Fibroblast of mammary gland (primary cell): Measurements from ENCODE around the gene SPRR2F.

Experiments used
- DNase-seq: peaks from one replicate; pipeline ENCODE4 v3.0.0-alpha.2; 2010; ENCODE audit warnings: low read depth
- H3K4me3 ChIP-seq: 2 replicates; pipeline ENCODE4 v1.5.1; 2011; ENCODE audit warnings: low read depth, mild to moderate bottlenecking, low read length, moderate library complexity; ENCODE audit not compliant: control insufficient read depth
- TF ChIP-seq, protein P1 (sequence below): conservative IDR thresholded peaks from 2 replicates; pipeline ENCODE4 v1.5.1; 2011; ENCODE audit warnings: low read depth, low read length, inconsistent platforms; ENCODE audit not compliant: control insufficient read depth, insufficient read depth

SPRR2F gene

GRCh38 chr1:153072806-153073726, 40.2 kb downstream of the SPRR2F start:
- TF ChIP-seq, protein P1, sequence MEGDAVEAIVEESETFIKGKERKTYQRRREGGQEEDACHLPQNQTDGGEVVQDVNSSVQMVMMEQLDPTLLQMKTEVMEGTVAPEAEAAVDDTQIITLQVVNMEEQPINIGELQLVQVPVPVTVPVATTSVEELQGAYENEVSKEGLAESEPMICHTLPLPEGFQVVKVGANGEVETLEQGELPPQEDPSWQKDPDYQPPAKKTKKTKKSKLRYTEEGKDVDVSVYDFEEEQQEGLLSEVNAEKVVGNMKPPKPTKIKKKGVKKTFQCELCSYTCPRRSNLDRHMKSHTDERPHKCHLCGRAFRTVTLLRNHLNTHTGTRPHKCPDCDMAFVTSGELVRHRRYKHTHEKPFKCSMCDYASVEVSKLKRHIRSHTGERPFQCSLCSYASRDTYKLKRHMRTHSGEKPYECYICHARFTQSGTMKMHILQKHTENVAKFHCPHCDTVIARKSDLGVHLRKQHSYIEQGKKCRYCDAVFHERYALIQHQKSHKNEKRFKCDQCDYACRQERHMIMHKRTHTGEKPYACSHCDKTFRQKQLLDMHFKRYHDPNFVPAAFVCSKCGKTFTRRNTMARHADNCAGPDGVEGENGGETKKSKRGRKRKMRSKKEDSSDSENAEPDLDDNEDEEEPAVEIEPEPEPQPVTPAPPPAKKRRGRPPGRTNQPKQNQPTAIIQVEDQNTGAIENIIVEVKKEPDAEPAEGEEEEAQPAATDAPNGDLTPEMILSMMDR = no peak
- no peak for DNase-seq

GRCh38 chr1:153071511-153071910, 41.8 kb downstream of the SPRR2F start, which contains the start of gene SPRR2B:
TSS of gene SPRR2B (minus strand) at chr1:153071611. CDS start at chr1:153070839, 772 bp downstream.
- TF ChIP-seq, protein P1 = no peak
- no peak within 1 kb of the TSS for H3K4me3 ChIP-seq
- DNase-seq = no peak

More at GRCh38 chr1:153072806-153073726, 40.2 kb downstream of the SPRR2F start:
- no peak overlapping the region for H3K4me3 ChIP-seq

DNA sequence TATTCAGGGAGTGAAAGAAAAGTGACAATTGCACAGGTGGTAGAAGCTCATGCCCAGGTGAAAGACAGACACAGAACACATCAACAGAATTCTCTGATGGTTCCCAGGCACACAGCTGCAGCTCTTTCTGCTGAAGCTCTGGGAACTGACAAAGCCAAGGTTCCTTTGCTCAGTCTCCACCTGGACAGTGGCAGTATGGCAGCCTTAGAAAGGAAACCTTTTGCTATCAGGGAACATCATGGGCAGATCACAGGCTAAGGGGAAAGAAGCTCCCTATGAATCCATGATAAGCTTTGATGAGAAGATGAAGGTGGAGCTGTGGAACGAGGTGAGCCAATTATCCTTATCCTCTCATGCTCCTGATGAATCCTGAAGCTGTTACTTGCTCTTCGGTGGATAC, 43.1 kb downstream of the SPRR2F start:
- TF ChIP-seq, protein P1 = no peak
- no peak overlapping the region for H3K4me3 ChIP-seq
- DNase-seq = no peak
